Activated B cell treated with CpG ODN at 0.5 μM for 24 hours (primary cell): ENCODE data around the gene OAS2. TPM values are rescaled to one million over a fixed set of nuclear protein-coding genes. Genes with fewer than 3 reads are reported as not detected.

Experiments
- ATAC-seq: fragments of 200-7000 bp; cut with Tn5 transposase; one replicate; pipeline ENCODE4 v1.10.0; 2021; ENCODE audit warnings: low read depth, mild to moderate bottlenecking, moderate library complexity
- CTCF ChIA-PET: fragments of 350-600 bp; sonication (Branson Sonifier 250); formaldehyde crosslinking; loops from one replicate; lab custom pipeline; 2021; ENCODE audit warnings: antibody characterized with exemption; lab: Charles Lee
- POLR2A ChIA-PET: fragments of 350-600 bp; sonication (Branson Sonifier 250); formaldehyde crosslinking; loops from one replicate; lab custom pipeline; 2021; ENCODE audit warnings: antibody characterized with exemption; lab: Charles Lee
- DNase-seq: peaks from one replicate; pipeline ENCODE4 v3.0.0; 2022
- H3K27ac Mint-ChIP-seq: one replicate; pipeline ENCODE4 v1.8.0; 2020; ENCODE audit warnings: mixed read lengths
- H3K27me3 Mint-ChIP-seq: one replicate; pipeline ENCODE4 v1.8.0; 2021; ENCODE audit warnings: mixed read lengths
- H3K36me3 Mint-ChIP-seq: one replicate; pipeline ENCODE4 v1.8.0; 2021; ENCODE audit warnings: low read depth, mixed read lengths
- H3K4me1 Mint-ChIP-seq: one replicate; pipeline ENCODE4 v1.8.0; 2021; ENCODE audit warnings: mixed read lengths
- H3K4me3 Mint-ChIP-seq: one replicate; pipeline ENCODE4 v1.8.0; 2020; ENCODE audit warnings: mild to moderate bottlenecking, mixed read lengths
- H3K9me3 Mint-ChIP-seq: one replicate; pipeline ENCODE4 v1.8.0; 2020; ENCODE audit warnings: mixed read lengths
- CTCF ChIP-seq: fragments of 200-600 bp; IDR thresholded peaks from one replicate; pipeline ENCODE4 v1.8.0; 2022; ENCODE audit warnings: antibody characterized with exemption, mild to moderate bottlenecking
- intact Hi-C: fragments of 100-400 bp; cut with micrococcal nuclease; formaldehyde crosslinking; loops from one replicate; pipeline ENCODE4 v1.15.1; 2024
- total RNA-seq: library from RNA; stranded (reverse); gene quantifications from 2 replicates; pipeline ENCODE4 v1.2.3, GENCODE V29; 2022

The OAS2 gene
- total RNA-seq, 1 donor from 2014 or later = 51.9 TPM

- H3K27me3 Mint-ChIP-seq = no peaks in the 10 kb centered on the region
- CTCF ChIA-PET = interaction anchor here (1.3 to 1.6 kb wide), 2 partner anchors 105 to 168 kb away, joined by 3 to 5 read pairs; no protein-coding TSS in a partner anchor
- H3K27ac Mint-ChIP-seq = no peak overlapping the region
- no peaks in the 10 kb centered on the region for H3K4me1 Mint-ChIP-seq
- DNase-seq (no peak), ATAC-seq (no peak)
- POLR2A ChIA-PET = interaction anchor here (0.6 to 0.8 kb wide), 2 partner anchors 15 to 25 kb away, joined by 7 to 16 read pairs; no protein-coding TSS in a partner anchor
- intact Hi-C loops = no loop called here
- H3K4me3 Mint-ChIP-seq = no peak overlapping the region
- peaks cover 4% of the 10 kb centered on the region for H3K9me3 Mint-ChIP-seq
- peaks cover 89% of the 10 kb centered on the region for H3K36me3 Mint-ChIP-seq
- no peak for TF ChIP-seq CTCF
These were observed 27.4 kb downstream of the OAS2 start for GRCh38 chr12:113005762-113006161.

GRCh38 chr12:113006206-113006605, 27.9 kb downstream of the OAS2 start:
- CTCF ChIA-PET = interaction anchor here (1.3 to 2.5 kb wide), 3 partner anchors 13 to 168 kb away, joined by 3 to 9 read pairs (median 5); no protein-coding TSS in a partner anchor
- H3K36me3 Mint-ChIP-seq = peaks cover 92% of the 10 kb centered on the region

GRCh38 chr12:113006641-113007040, 28.3 kb downstream of the OAS2 start:
- TF ChIP-seq CTCF = no peak
- no peak overlapping the region for H3K4me3 Mint-ChIP-seq
- peaks cover 94% of the 10 kb centered on the region for H3K36me3 Mint-ChIP-seq
- CTCF ChIA-PET = interaction anchor here (1.0 to 2.5 kb wide), 4 partner anchors 8 to 167 kb away, joined by 3 to 9 read pairs (median 4); no protein-coding TSS in a partner anchor
- ATAC-seq (no peak), DNase-seq (no peak)
- no peak overlapping the region for H3K27ac Mint-ChIP-seq
- H3K4me1 Mint-ChIP-seq = no peaks in the 10 kb centered on the region
- POLR2A ChIA-PET = interaction anchor here (0.8 kb wide), 1 partner anchor 16 kb away, joined by 7 read pairs; no protein-coding TSS in a partner anchor
- peaks cover 6% of the 10 kb centered on the region for H3K9me3 Mint-ChIP-seq
- intact Hi-C loops = no loop called here
- H3K27me3 Mint-ChIP-seq = no peaks in the 10 kb centered on the region

More at GRCh38 chr12:113006206-113006605, 27.9 kb downstream of the OAS2 start:
- peaks cover 6% of the 10 kb centered on the region for H3K9me3 Mint-ChIP-seq
- no peak for TF ChIP-seq CTCF
- ATAC-seq = no peak
- no peak for DNase-seq
- intact Hi-C loops = no loop called here
- no peaks in the 10 kb centered on the region for H3K27me3 Mint-ChIP-seq
- H3K4me3 Mint-ChIP-seq = no peak overlapping the region
- H3K27ac Mint-ChIP-seq = no peak overlapping the region
- H3K4me1 Mint-ChIP-seq = no peaks in the 10 kb centered on the region
- POLR2A ChIA-PET = interaction anchor here (0.8 kb wide), 1 partner anchor 16 kb away, joined by 7 read pairs; no protein-coding TSS in a partner anchor

GRCh38 chr12:113007166-113007565, 28.8 kb downstream of the OAS2 start:
- CTCF ChIA-PET = interaction anchor here (1.0 to 2.5 kb wide), 3 partner anchors 8 to 106 kb away, joined by 3 to 9 read pairs (median 5); no protein-coding TSS in a partner anchor
- POLR2A ChIA-PET = interaction anchor here (0.7 kb wide), 1 partner anchor 17 kb away, joined by 4 read pairs; no protein-coding TSS in a partner anchor
- Mint-ChIP-seq H3K36me3 (peaks cover 95% of the 10 kb centered on the region), H3K4me3 (no peak overlapping the region), H3K4me1 (no peaks in the 10 kb centered on the region), H3K27ac (no peak overlapping the region), H3K9me3 (peaks cover 6% of the 10 kb centered on the region), H3K27me3 (no peaks in the 10 kb centered on the region)
- DNase-seq (no peak), ATAC-seq (no peak)
- TF ChIP-seq CTCF = no peak
- intact Hi-C loops = no loop called here

- no peak for ATAC-seq
- CTCF ChIA-PET = no interaction called here
These were observed 32.4 kb downstream of the OAS2 start for GRCh38 chr12:113010701-113011100.

More at GRCh38 chr12:113010701-113011100, 32.4 kb downstream of the OAS2 start:
- H3K27me3 Mint-ChIP-seq = no peaks in the 10 kb centered on the region
- intact Hi-C loops = no loop called here
- H3K4me3 Mint-ChIP-seq = no peak overlapping the region
- no peak for TF ChIP-seq CTCF
- no peak overlapping the region for H3K27ac Mint-ChIP-seq
- no peak for DNase-seq
- H3K4me1 Mint-ChIP-seq = no peaks in the 10 kb centered on the region
- H3K36me3 Mint-ChIP-seq = peaks cover 63% of the 10 kb centered on the region
- H3K9me3 Mint-ChIP-seq = peaks cover 6% of the 10 kb centered on the region
- POLR2A ChIA-PET = no interaction called here
